SK-N-SH (cell line): Measurements from ENCODE around the gene SHKBP1.

ENCODE experiments used
- EZH2phosphoT487 ChIP-seq: fragments of 200-600 bp; sonication (generic); IDR thresholded peaks from 2 replicates; pipeline ENCODE4 v1.6.1; 2017; ENCODE audit warnings: low read depth, mixed run types, mild to moderate bottlenecking, antibody characterized with exemption, moderate library complexity, borderline replicate concordance
- RAD21 ChIP-seq: IDR thresholded peaks from 2 replicates; pipeline ENCODE4 v1.6.1; 2012; ENCODE audit warnings: mild to moderate bottlenecking, low read length
- RCOR1 ChIP-seq: fragments of 150-350 bp; IDR thresholded peaks from 2 replicates; pipeline ENCODE4 v1.6.1; 2017; ENCODE audit warnings: antibody characterized with exemption, low read length
- TAF1 ChIP-seq: IDR thresholded peaks from 2 replicates; pipeline ENCODE4 v1.6.1; 2012; ENCODE audit warnings: low read depth, mild to moderate bottlenecking, low read length, moderate library complexity, borderline replicate concordance
- TF ChIP-seq, protein P1 (sequence below): fragments of 200-600 bp; sonication (generic); IDR thresholded peaks from 2 replicates; pipeline ENCODE4 v1.6.1; 2017; ENCODE audit warnings: antibody characterized with exemption, mild to moderate bottlenecking, moderate library complexity
- TF ChIP-seq, protein P2 (sequence below): IDR thresholded peaks from 2 replicates; pipeline ENCODE4 v1.6.1; 2012; ENCODE audit warnings: mild to moderate bottlenecking, low read depth, low read length, moderate library complexity
- TF ChIP-seq, protein P3 (sequence below): IDR thresholded peaks from 2 replicates; pipeline ENCODE4 v1.4.0; 2012; ENCODE audit warnings: low read depth, borderline replicate concordance
- TF ChIP-seq, protein P4 (sequence below): IDR thresholded peaks from 2 replicates; pipeline ENCODE4; 2012

DNA sequence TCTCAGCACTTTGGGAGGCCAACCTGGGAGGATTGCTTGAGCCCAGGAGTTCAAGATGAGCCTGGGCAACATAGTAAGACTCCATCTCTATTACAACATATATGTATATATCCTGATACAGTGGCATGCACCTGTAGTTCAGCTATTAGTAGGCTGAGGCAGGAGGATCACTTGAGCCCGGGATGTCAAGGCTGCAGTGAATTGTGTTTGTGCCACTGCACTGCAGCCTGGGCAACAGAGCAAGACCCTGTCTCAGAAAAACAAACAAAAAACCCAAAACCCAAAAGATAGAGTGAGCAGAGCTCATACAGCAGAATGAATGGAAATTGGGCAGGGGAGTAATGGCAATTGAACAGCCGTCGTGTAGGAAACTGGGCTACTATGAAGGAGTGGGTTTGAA, 17.3 kb upstream of the SHKBP1 start:
- TF ChIP-seq, protein P1, sequence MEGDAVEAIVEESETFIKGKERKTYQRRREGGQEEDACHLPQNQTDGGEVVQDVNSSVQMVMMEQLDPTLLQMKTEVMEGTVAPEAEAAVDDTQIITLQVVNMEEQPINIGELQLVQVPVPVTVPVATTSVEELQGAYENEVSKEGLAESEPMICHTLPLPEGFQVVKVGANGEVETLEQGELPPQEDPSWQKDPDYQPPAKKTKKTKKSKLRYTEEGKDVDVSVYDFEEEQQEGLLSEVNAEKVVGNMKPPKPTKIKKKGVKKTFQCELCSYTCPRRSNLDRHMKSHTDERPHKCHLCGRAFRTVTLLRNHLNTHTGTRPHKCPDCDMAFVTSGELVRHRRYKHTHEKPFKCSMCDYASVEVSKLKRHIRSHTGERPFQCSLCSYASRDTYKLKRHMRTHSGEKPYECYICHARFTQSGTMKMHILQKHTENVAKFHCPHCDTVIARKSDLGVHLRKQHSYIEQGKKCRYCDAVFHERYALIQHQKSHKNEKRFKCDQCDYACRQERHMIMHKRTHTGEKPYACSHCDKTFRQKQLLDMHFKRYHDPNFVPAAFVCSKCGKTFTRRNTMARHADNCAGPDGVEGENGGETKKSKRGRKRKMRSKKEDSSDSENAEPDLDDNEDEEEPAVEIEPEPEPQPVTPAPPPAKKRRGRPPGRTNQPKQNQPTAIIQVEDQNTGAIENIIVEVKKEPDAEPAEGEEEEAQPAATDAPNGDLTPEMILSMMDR: no peak
- TF ChIP-seq, protein P2, sequence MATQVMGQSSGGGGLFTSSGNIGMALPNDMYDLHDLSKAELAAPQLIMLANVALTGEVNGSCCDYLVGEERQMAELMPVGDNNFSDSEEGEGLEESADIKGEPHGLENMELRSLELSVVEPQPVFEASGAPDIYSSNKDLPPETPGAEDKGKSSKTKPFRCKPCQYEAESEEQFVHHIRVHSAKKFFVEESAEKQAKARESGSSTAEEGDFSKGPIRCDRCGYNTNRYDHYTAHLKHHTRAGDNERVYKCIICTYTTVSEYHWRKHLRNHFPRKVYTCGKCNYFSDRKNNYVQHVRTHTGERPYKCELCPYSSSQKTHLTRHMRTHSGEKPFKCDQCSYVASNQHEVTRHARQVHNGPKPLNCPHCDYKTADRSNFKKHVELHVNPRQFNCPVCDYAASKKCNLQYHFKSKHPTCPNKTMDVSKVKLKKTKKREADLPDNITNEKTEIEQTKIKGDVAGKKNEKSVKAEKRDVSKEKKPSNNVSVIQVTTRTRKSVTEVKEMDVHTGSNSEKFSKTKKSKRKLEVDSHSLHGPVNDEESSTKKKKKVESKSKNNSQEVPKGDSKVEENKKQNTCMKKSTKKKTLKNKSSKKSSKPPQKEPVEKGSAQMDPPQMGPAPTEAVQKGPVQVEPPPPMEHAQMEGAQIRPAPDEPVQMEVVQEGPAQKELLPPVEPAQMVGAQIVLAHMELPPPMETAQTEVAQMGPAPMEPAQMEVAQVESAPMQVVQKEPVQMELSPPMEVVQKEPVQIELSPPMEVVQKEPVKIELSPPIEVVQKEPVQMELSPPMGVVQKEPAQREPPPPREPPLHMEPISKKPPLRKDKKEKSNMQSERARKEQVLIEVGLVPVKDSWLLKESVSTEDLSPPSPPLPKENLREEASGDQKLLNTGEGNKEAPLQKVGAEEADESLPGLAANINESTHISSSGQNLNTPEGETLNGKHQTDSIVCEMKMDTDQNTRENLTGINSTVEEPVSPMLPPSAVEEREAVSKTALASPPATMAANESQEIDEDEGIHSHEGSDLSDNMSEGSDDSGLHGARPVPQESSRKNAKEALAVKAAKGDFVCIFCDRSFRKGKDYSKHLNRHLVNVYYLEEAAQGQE: no peak
- TF ChIP-seq TAF1 (no peak), EZH2phosphoT487 (no peak), RCOR1 (no peak), RAD21 (no peak)
- TF ChIP-seq, protein P3, sequence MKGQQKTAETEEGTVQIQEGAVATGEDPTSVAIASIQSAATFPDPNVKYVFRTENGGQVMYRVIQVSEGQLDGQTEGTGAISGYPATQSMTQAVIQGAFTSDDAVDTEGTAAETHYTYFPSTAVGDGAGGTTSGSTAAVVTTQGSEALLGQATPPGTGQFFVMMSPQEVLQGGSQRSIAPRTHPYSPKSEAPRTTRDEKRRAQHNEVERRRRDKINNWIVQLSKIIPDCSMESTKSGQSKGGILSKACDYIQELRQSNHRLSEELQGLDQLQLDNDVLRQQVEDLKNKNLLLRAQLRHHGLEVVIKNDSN: no peak
- TF ChIP-seq, protein P4, sequence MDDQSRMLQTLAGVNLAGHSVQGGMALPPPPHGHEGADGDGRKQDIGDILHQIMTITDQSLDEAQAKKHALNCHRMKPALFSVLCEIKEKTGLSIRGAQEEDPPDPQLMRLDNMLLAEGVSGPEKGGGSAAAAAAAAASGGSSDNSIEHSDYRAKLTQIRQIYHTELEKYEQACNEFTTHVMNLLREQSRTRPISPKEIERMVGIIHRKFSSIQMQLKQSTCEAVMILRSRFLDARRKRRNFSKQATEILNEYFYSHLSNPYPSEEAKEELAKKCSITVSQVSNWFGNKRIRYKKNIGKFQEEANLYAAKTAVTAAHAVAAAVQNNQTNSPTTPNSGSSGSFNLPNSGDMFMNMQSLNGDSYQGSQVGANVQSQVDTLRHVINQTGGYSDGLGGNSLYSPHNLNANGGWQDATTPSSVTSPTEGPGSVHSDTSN: no peak
